A673 (cell line): ENCODE data around the gene SF3B4. TPM values are rescaled to one million over a fixed set of nuclear protein-coding genes. Genes with fewer than 3 reads are reported as not detected.
"Not testable (repeated sequence)": the region's sequence is repeated elsewhere in the genome, so short reads cannot be mapped to it uniquely, and the experiment has no call there.

Source experiments
- BruUV-seq: library from RNA; stranded (reverse); fragments of 400-500 nt; replicated peaks from 2 replicates; lab custom pipeline; 2021; lab: Mats Ljungman, UMichigan
- CTCF ChIA-PET: fragments of 300-600 bp; sonication (Branson Sonifier 250); formaldehyde crosslinking; loops from one replicate; lab custom pipeline; 2022; ENCODE audit warnings: antibody characterized with exemption; lab: Charles Lee
- POLR2A ChIA-PET: fragments of 300-600 bp; sonication (Branson Sonifier 250); formaldehyde crosslinking; loops from one replicate; lab custom pipeline; 2022; ENCODE audit warnings: antibody characterized with exemption; ENCODE audit not compliant: low non-redundant PET; lab: Charles Lee
- DNase-seq: peaks from one replicate; pipeline ENCODE4 v3.0.0-alpha.2; 2015; ENCODE audit warnings: low spot score
- H3K27ac ChIP-seq: fragments of 200-600 bp; sonication (generic); 2 replicates; pipeline ENCODE4 v1.5.1; 2016; ENCODE audit warnings: mixed run types, low read depth, mild to moderate bottlenecking, mixed read lengths, antibody characterized with exemption, low read length; ENCODE audit not compliant: poor library complexity, severe bottlenecking
- H3K27me3 ChIP-seq: fragments of 200-600 bp; sonication (generic); replicated peaks from 2 replicates; pipeline ENCODE4 v1.6.1; 2017; ENCODE audit warnings: mixed run types, low read depth, mild to moderate bottlenecking, mixed read lengths, antibody characterized with exemption, low read length; ENCODE audit not compliant: insufficient read depth, poor library complexity
- H3K36me3 ChIP-seq: fragments of 200-600 bp; sonication (generic); 2 replicates; pipeline ENCODE4 v1.6.1; 2016; ENCODE audit warnings: mixed run types, mild to moderate bottlenecking, mixed read lengths, antibody characterized with exemption, low read length; ENCODE audit not compliant: insufficient read depth, poor library complexity, severe bottlenecking
- H3K4me1 ChIP-seq: fragments of 200-600 bp; sonication (generic); 2 replicates; pipeline ENCODE4 v1.6.1; 2017; ENCODE audit warnings: mixed run types, mild to moderate bottlenecking, mixed read lengths, antibody characterized with exemption, low read length; ENCODE audit not compliant: insufficient read depth, poor library complexity, severe bottlenecking
- H3K4me3 ChIP-seq: fragments of 200-600 bp; sonication (generic); 2 replicates; pipeline ENCODE4 v1.5.1; 2016; ENCODE audit warnings: low read depth, mixed run types, mild to moderate bottlenecking, mixed read lengths, low read length; ENCODE audit not compliant: poor library complexity, severe bottlenecking
- H3K9me3 ChIP-seq: fragments of 200-600 bp; sonication (generic); 2 replicates; pipeline ENCODE4 v1.6.1; 2016; ENCODE audit warnings: mixed run types, low read depth, mild to moderate bottlenecking, mixed read lengths, antibody characterized with exemption, low read length; ENCODE audit not compliant: poor library complexity, severe bottlenecking
- CTCF ChIP-seq: fragments of 300-800, 200-600 bp; sonication (generic); conservative IDR thresholded peaks from 2 replicates; pipeline ENCODE4 v1.5.1; 2017; ENCODE audit warnings: low read depth, mild to moderate bottlenecking, antibody characterized with exemption, low read length, moderate library complexity, mixed read lengths
- EZH2 ChIP-seq: fragments of 200-600 bp; sonication (generic); IDR thresholded peaks from 2 replicates; pipeline ENCODE4 v1.6.1; 2017; ENCODE audit warnings: borderline replicate concordance, low read depth, mild to moderate bottlenecking, mixed read lengths, antibody characterized with exemption, low read length; ENCODE audit not compliant: poor library complexity, severe bottlenecking
- intact Hi-C: fragments of 100-400 bp; cut with micrococcal nuclease; formaldehyde crosslinking; loops from one replicate; pipeline ENCODE4 v1.10.0; 2022; ENCODE audit not compliant: unreplicated experiment
- total RNA-seq: library from RNA; stranded (reverse); gene quantifications from 2 replicates; pipeline ENCODE4 v1.2.3, GENCODE V29; 2021

SF3B4 gene
- total RNA-seq, 1 experiment from 2014 or later, result 137 TPM

- H3K27ac ChIP-seq, result peak overlapping the region; percentile 98
- H3K9me3 ChIP-seq, result no peaks in the 10 kb centered on the region
- TSS peak; percentile 32 for BruUV-seq
- no peaks in the 10 kb centered on the region for H3K27me3 ChIP-seq
- ChIA-PET CTCF (interaction anchor here (0.6 to 2.1 kb wide), 3 partner anchors 161 to 299 kb away, joined by 3 to 11 read pairs (median 10); no protein-coding TSS in a partner anchor), POLR2A (interaction anchor here (0.7 to 1.1 kb wide), 3 partner anchors 122 to 319 kb away, joined by 3 to 5 read pairs (median 4); no protein-coding TSS in a partner anchor)
- H3K36me3 ChIP-seq, result no peaks in the 10 kb centered on the region
- peak overlapping the region; percentile 68 for H3K4me3 ChIP-seq
- intact Hi-C loops, result no loop called here
- H3K4me1 ChIP-seq, result no peaks in the 10 kb centered on the region
- DNase-seq, result peak; percentile 95
- peak; percentile 66 for TF ChIP-seq CTCF
- no peak for TF ChIP-seq EZH2
These were observed 39.2 kb downstream of the SF3B4 start for GRCh38 chr1:149888247-149888998.

DNA sequence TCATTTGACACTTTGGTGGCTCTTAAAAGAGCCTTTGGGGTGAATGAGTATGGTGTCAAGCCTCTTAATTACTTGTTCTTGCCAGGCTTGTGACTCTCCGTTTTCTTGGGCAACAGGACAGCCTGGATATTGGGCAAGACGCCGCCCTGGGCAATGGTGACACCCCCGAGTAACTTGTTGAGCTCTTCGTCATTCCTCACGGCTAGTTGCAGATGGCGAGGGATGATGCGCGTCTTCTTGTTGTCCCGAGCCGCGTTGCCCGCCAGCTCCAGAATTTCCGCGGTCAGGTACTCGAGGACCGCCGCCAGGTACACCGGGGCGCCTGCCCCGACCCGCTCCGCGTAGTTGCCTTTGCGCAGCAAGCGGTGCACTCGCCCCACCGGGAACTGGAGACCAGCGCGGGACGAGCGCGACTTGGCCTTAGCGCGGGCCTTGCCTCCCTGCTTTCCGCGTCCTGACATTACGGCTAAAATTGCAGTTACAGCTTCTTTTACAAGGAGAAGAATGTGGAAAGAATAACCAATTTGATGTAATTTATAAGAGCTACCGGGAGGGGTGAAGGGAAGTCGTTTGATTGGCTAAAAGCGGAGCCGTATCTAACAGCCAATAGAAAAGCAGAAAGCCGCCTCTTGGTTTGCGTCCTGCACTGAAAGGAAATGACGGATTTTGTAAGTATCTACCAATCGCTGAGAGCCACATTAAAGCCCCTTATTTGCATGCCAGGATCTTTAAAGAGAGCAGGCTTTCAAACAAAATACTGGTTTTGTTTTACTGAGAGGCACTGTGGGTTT, 40.0 kb downstream of the SF3B4 start:
- BruUV-seq, result TSS peak; percentile 34
- H3K27ac ChIP-seq, result peak overlapping the region; percentile 98
- intact Hi-C loops, result loop anchor here (2.0 kb wide), 1 partner anchor 179 kb away; the partner anchor contains the start of gene VPS45
- no peaks in the 10 kb centered on the region for H3K36me3 ChIP-seq
- peak overlapping the region; percentile 68 for H3K4me3 ChIP-seq
- DNase-seq, result peak; percentile 98
- TF ChIP-seq EZH2 (no peak), CTCF (no peak)
- ChIA-PET POLR2A (interaction anchor here (0.7 to 1.1 kb wide), 3 partner anchors 122 to 320 kb away, joined by 3 to 5 read pairs (median 4); no protein-coding TSS in a partner anchor), CTCF (interaction anchor here (0.6 to 2.1 kb wide), 3 partner anchors 162 to 299 kb away, joined by 3 to 11 read pairs (median 10); no protein-coding TSS in a partner anchor)
- no peaks in the 10 kb centered on the region for H3K4me1 ChIP-seq
- no peaks in the 10 kb centered on the region for H3K27me3 ChIP-seq
- no peaks in the 10 kb centered on the region for H3K9me3 ChIP-seq

DNA sequence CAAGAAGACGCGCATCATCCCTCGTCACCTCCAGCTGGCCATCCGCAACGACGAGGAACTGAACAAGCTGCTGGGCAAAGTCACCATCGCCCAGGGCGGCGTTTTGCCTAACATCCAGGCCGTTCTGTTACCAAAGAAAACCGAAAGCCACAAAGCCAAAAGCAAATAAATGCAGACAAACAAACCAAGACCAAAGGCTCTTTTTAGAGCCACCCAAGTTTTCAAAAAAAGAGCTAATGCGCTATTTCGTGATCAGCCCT, 40.5 kb downstream of the SF3B4 start:
- H3K27me3 ChIP-seq, H3K4me1 ChIP-seq, H3K36me3 ChIP-seq, H3K9me3 ChIP-seq, DNase-seq, BruUV-seq: not testable (repeated sequence)
- Histone ChIP-seq H3K4me3 (peak overlapping the region; percentile 68), H3K27ac (peak overlapping the region; percentile 98)
- intact Hi-C loops, result loop anchor here (2.0 kb wide), 1 partner anchor 180 kb away; the partner anchor contains the start of gene VPS45
- ChIA-PET CTCF (interaction anchor here (2.1 kb wide), 1 partner anchor 300 kb away, joined by 10 read pairs; no protein-coding TSS in a partner anchor), POLR2A (interaction anchor here (0.6 to 1.4 kb wide), 4 partner anchors 13 to 123 kb away, joined by 3 to 8 read pairs (median 4); partner anchors contain the start of gene BOLA1)
